DMS53 treated with DMSO at 0.1 percent for 48 hours (cell line): Measurements from ENCODE around the gene CLEC12A.
"Not testable (repeated sequence)": the region's sequence is repeated elsewhere in the genome, so short reads cannot be mapped to it uniquely, and the experiment has no call there.

Experiments used
- DNase-seq: peaks from one replicate; lab custom pipeline; 2025; ENCODE audit not compliant: unreplicated experiment; lab: John Stamatoyannopoulos, UW

Gene CLEC12A

GRCh38 chr12:9971181-9971580 is at the start of gene CLEC12A:
CLEC12A (plus strand) TSS chr12:9971409; CDS start chr12:9971597, 188 bp downstream.
- no peak for DNase-seq

- DNase-seq, result no peak
Measured at GRCh38 chr12:9922429-9922828, 48.8 kb upstream of the CLEC12A start.

GRCh38 chr12:9925705-9926393 is 45.4 kb upstream of the CLEC12A start:
- peak; percentile 73 for DNase-seq

- DNase-seq, result no peak
Measured at GRCh38 chr12:9926876-9927275, 44.3 kb upstream of the CLEC12A start.

- no peak for DNase-seq
Measured at GRCh38 chr12:9928607-9929006, 42.6 kb upstream of the CLEC12A start.

GRCh38 chr12:9931245-9931644 is 40.0 kb upstream of the CLEC12A start:
- no peak for DNase-seq

GRCh38 chr12:9932270-9932669 is 38.9 kb upstream of the CLEC12A start, which contains the start of gene CLEC2A:
CLEC2A (minus strand) TSS chr12:9932370; CDS start chr12:9932329, 41 bp downstream.
- DNase-seq, result no peak

- DNase-seq, result no peak
Measured at GRCh38 chr12:9933958-9934357, 37.3 kb upstream of the CLEC12A start.

- no peak for DNase-seq
Measured at GRCh38 chr12:9935026-9935425, 36.2 kb upstream of the CLEC12A start.

GRCh38 chr12:9936591-9936990 is 34.6 kb upstream of the CLEC12A start:
- DNase-seq, result no peak

- DNase-seq, result peak; percentile 24
Measured at GRCh38 chr12:9940375-9940774, 30.8 kb upstream of the CLEC12A start.

GRCh38 chr12:9941838-9942237 is 29.4 kb upstream of the CLEC12A start:
- DNase-seq, result no peak

GRCh38 chr12:9943240-9943639 is 28.0 kb upstream of the CLEC12A start:
- DNase-seq, result peak; percentile 89

- no peak for DNase-seq
Measured at GRCh38 chr12:9944391-9944790, 26.8 kb upstream of the CLEC12A start.

- DNase-seq, result no peak
Measured at GRCh38 chr12:9947674-9948073, 23.5 kb upstream of the CLEC12A start.

- no peak for DNase-seq
Measured at GRCh38 chr12:9948606-9949296, 22.5 kb upstream of the CLEC12A start.

- DNase-seq, result no peak
Measured at GRCh38 chr12:9951026-9951675, 20.1 kb upstream of the CLEC12A start.

GRCh38 chr12:9952954-9953729 is 18.1 kb upstream of the CLEC12A start:
- DNase-seq, result not testable (repeated sequence)

- no peak for DNase-seq
Measured at GRCh38 chr12:9957834-9958233, 13.4 kb upstream of the CLEC12A start.

- DNase-seq, result no peak
Measured at GRCh38 chr12:9960590-9960989, 10.6 kb upstream of the CLEC12A start.

GRCh38 chr12:9961106-9961505 is 10.1 kb upstream of the CLEC12A start:
- no peak for DNase-seq
